Vagina (tissue), 2 donors: Measurements from ENCODE around the gene PAFAH1B2. TPM values are rescaled to one million over a fixed set of nuclear protein-coding genes. Genes with fewer than 3 reads are reported as not detected.
"Not testable (repeated sequence)": the region's sequence is repeated elsewhere in the genome, so short reads cannot be mapped to it uniquely, and the experiment has no call there.

Source experiments
- DNase-seq, 2 donors: peaks; one replicate each; pipeline ENCODE4 v3.0.0-alpha.2; 2017; ENCODE audit errors: extremely low spot score in 2 of 2
- H3K27ac ChIP-seq: fragments of 200-600 bp; sonication (generic); one replicate; pipeline ENCODE4 v1.5.1; 2019
- H3K27me3 ChIP-seq: fragments of 200-600 bp; sonication (generic); one replicate; pipeline ENCODE4 v1.5.1; 2019
- H3K36me3 ChIP-seq, 2 donors: fragments of 200-600 bp; sonication (generic); one replicate each; pipeline ENCODE4 v1.5.1; 2017 to 2019
- H3K4me1 ChIP-seq: fragments of 200-600 bp; sonication (generic); one replicate; pipeline ENCODE4 v1.5.1; 2019
- H3K4me3 ChIP-seq, 2 donors: fragments of 200-600 bp; sonication (generic); 1 replicate in 1 of 2; 2 replicates in 1 of 2; pipeline ENCODE4 v1.5.1; 2016 to 2019
- H3K9me3 ChIP-seq: fragments of 200-600 bp; sonication (generic); one replicate; pipeline ENCODE4 v1.5.1; 2019
- POLR2A ChIP-seq, 2 donors: fragments of 450-650 bp; IDR thresholded peaks; one replicate each; pipeline ENCODE4 v1.6.1; 2017; ENCODE audit warnings: antibody characterized with exemption in 2 of 2, mild to moderate bottlenecking in 2 of 2, moderate library complexity in 2 of 2
- POLR2AphosphoS5 ChIP-seq, 2 donors: sonication (generic); formaldehyde crosslinking; IDR thresholded peaks; one replicate each; pipeline ENCODE4 v1.9.0; 2017; ENCODE audit warnings: antibody characterized with exemption in 2 of 2, mild to moderate bottlenecking in 2 of 2, low read depth in 1 of 2; ENCODE audit not compliant: insufficient read depth in 1 of 2
- intact Hi-C: fragments of 100-400 bp; cut with DNase I; formaldehyde crosslinking; loops from one replicate; pipeline ENCODE4 v1.15.1; 2023
- total RNA-seq: library from RNA; depleted of rRNA; stranded (reverse); fragments of >200 nt; gene quantifications from one replicate; pipeline ENCODE4 v1.2.3, GENCODE V29; 2016
- TF ChIP-seq, protein P1 (sequence below), 3 experiments: fragments of 450-650 bp in 2 of 3; fragments of 200-600 bp in 1 of 3; sonication (generic) in 1 of 3; IDR thresholded peaks; one replicate each; pipeline ENCODE4 v1.5.1; 2017 to 2019; ENCODE audit warnings: antibody characterized with exemption in 3 of 3, mild to moderate bottlenecking in 2 of 3, moderate library complexity in 2 of 3

Gene PAFAH1B2
- total RNA-seq, 1 donor from 2014 or later: 68.5 TPM

DNA sequence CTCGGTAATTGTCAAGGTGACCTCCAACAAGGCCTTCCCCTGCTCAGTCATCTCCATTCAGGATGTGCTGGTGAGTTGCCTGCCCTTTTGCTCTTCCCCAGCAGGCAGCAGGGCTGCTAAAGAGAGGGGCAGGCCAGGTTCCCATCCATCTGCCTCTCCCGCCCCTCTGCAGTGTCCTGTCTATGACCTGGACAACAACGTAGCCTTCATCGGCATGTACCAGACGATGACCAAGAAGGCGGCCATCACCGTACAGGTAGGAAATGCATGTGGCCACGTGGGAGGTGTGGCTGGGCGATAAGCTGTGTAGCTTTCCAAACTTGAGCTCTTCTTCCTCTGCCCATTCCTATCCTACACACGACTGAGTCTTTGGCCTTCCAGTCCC lies 38.5 kb downstream of the PAFAH1B2 start:
- TF ChIP-seq POLR2A (IDR thresholded peaks at IDR 0.05) (no peak), POLR2AphosphoS5 (IDR thresholded peaks at IDR 0.05; ENCODE audit: insufficient read depth in 1 of 2, low read depth in 1 of 2) (no peak)
- TF ChIP-seq, protein P1, sequence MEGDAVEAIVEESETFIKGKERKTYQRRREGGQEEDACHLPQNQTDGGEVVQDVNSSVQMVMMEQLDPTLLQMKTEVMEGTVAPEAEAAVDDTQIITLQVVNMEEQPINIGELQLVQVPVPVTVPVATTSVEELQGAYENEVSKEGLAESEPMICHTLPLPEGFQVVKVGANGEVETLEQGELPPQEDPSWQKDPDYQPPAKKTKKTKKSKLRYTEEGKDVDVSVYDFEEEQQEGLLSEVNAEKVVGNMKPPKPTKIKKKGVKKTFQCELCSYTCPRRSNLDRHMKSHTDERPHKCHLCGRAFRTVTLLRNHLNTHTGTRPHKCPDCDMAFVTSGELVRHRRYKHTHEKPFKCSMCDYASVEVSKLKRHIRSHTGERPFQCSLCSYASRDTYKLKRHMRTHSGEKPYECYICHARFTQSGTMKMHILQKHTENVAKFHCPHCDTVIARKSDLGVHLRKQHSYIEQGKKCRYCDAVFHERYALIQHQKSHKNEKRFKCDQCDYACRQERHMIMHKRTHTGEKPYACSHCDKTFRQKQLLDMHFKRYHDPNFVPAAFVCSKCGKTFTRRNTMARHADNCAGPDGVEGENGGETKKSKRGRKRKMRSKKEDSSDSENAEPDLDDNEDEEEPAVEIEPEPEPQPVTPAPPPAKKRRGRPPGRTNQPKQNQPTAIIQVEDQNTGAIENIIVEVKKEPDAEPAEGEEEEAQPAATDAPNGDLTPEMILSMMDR (IDR thresholded peaks at IDR 0.05): no peak
- Histone ChIP-seq H3K27me3 (no peaks in the 10 kb centered on the region), H3K36me3 (peaks cover 0 to 29% of the 10 kb centered on the region in 2 donors), H3K9me3 (no peaks in the 10 kb centered on the region), H3K4me1 (peaks cover 34% of the 10 kb centered on the region), H3K27ac (no peak overlapping the region), H3K4me3 (no peak overlapping the region)
- DNase-seq: peak in 1 of 2 donors; percentile 67
- intact Hi-C loops: no loop called here

DNA sequence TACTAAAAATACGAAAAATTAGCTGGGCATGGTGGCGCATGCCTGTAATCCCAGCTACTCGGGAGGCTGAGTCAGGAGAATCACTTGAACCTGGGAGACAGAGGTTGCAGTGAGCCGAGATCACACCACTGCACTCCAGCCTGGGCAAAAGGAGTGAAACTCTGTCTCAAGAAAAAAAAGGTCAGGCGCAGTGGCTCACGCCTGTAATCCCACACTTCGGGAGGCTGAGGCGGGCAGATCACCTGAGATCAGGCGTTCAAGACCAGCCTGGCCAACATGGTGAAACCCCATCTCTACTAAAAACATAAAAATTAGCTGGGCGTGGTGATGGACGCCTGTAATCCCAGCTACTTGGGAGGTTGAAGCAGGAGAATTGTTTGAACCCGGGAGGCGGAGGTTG lies 39.1 kb downstream of the PAFAH1B2 start:
- DNase-seq, H3K27me3 ChIP-seq, H3K4me3 ChIP-seq, H3K27ac ChIP-seq, intact Hi-C loops, H3K9me3 ChIP-seq: not testable (repeated sequence)
- Histone ChIP-seq H3K36me3 (peaks cover 0 to 32% of the 10 kb centered on the region in 2 donors), H3K4me1 (peaks cover 30% of the 10 kb centered on the region)

DNA sequence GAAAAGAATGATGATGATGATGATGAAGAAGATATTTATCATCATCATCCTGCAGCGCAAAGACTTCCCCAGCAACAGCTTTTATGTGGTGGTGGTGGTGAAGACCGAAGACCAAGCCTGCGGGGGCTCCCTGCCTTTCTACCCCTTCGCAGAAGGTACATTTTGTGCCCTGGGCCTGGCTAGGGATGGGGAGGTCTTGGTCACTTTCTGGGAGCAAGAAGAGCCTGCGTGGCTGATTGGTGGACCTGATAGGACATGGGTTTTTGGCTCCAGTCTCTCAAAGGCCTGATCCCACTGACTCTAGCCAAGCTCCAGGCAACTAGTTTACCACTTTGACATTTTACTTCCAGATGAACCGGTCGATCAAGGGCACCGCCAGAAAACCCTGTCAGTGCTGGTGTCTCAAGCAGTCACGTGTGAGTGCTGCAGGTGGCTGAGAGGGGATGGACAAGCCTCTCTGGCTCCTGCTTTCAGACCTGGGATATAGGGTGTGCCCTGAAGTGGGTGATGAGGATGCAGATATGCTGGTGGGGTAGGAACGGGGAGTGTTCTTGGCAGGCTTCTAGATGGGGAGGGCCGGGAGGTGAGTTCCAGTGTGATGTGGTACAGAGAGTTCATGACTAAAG lies 39.8 kb downstream of the PAFAH1B2 start:
- Histone ChIP-seq H3K4me1 (peaks cover 27% of the 10 kb centered on the region), H3K36me3 (peaks cover 0 to 36% of the 10 kb centered on the region in 2 donors)
- intact Hi-C loops: no loop called here

DNA sequence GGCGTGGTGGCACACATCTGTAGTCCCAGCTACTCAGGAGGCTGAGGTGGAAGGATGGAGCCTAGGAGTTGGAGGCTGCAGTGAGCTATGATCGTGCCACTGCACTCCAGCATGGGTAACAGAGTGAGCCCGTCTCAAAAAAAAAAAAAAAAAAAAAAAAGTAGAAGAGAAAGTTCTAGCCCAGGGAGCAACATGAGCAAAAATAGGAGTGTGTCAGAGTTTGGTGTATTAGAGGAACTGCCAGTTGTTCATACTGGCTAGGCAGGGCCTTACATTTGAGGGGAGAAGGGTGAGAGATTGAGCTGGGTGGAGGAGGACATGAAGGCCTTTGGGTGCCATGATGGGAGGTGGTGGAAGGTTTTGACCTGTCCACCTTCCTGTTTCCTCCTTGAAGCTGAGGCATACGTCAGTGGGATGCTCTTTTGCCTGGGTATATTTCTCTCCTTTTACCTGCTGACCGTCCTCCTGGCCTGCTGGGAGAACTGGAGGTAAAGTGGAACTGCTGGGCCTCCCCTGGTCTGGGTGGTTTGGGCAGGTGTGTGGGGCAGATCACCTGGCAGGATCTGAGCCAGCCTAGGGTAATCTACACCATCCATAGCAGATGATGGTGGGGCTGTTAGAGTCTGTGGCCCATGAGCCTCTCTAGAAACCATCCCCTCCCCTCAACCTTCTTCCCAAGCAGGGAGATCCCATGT lies 41.8 kb downstream of the PAFAH1B2 start:
- peaks cover 10% of the 10 kb centered on the region for H3K4me1 ChIP-seq
- peaks cover 0 to 55% of the 10 kb centered on the region in 2 donors for H3K36me3 ChIP-seq
- TF ChIP-seq, protein P1 (IDR thresholded peaks at IDR 0.05): no peak
- no peak for TF ChIP-seq POLR2AphosphoS5 (IDR thresholded peaks at IDR 0.05; ENCODE audit: insufficient read depth in 1 of 2, low read depth in 1 of 2)
- no peak for TF ChIP-seq POLR2A (IDR thresholded peaks at IDR 0.05)
- no peak for DNase-seq
- no peak overlapping the region for H3K27ac ChIP-seq
- no peaks in the 10 kb centered on the region for H3K27me3 ChIP-seq
- H3K9me3 ChIP-seq: no peaks in the 10 kb centered on the region
- no peak overlapping the region for H3K4me3 ChIP-seq
- intact Hi-C loops: no loop called here

More for the DNA sequence above, 39.8 kb downstream of the PAFAH1B2 start:
- H3K4me3 ChIP-seq: no peak overlapping the region
- H3K9me3 ChIP-seq: no peaks in the 10 kb centered on the region
- H3K27ac ChIP-seq: no peak overlapping the region
- TF ChIP-seq POLR2AphosphoS5 (IDR thresholded peaks at IDR 0.05; ENCODE audit: insufficient read depth in 1 of 2, low read depth in 1 of 2): peak in 1 of 2 donors; percentile 15
- TF ChIP-seq, protein P1 (IDR thresholded peaks at IDR 0.05): no peak
- no peaks in the 10 kb centered on the region for H3K27me3 ChIP-seq
- peak; percentile 70 to 94 for DNase-seq

DNA sequence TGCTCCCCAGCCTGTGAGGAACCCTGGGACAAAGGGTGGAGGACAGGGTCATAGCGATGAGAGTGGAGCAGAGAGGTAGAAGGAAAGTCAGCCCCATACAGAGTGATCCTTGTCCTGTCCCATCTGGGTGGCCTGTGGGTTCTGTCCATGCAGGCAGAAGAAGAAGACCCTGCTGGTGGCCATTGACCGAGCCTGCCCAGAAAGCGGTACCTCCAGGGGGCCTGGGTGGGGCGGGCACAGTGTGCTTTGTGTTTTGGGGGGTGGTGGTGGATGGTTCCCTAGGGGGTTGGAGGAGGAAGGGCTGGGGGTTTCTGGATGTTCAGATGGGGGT lies 42.3 kb downstream of the PAFAH1B2 start:
- H3K9me3 ChIP-seq: no peaks in the 10 kb centered on the region
- intact Hi-C loops: no loop called here
- DNase-seq: no peak
- H3K36me3 ChIP-seq: peaks cover 0 to 55% of the 10 kb centered on the region in 2 donors
- H3K27ac ChIP-seq: no peak overlapping the region
- TF ChIP-seq POLR2A (IDR thresholded peaks at IDR 0.05) (no peak), POLR2AphosphoS5 (IDR thresholded peaks at IDR 0.05; ENCODE audit: insufficient read depth in 1 of 2, low read depth in 1 of 2) (no peak)
- TF ChIP-seq, protein P1 (IDR thresholded peaks at IDR 0.05): no peak
- no peak overlapping the region for H3K4me3 ChIP-seq
- H3K4me1 ChIP-seq: peaks cover 5% of the 10 kb centered on the region
- no peaks in the 10 kb centered on the region for H3K27me3 ChIP-seq
